HG02610 (cell line): ENCODE data around the gene ANTXR2.
"Not testable (repeated sequence)": the region's sequence is repeated elsewhere in the genome, so short reads cannot be mapped to it uniquely, and the experiment has no call there.

Experiments
- ATAC-seq: cut with Tn5 transposase; IDR thresholded peaks from one replicate; pipeline ENCODE4 v1.9.1; 2021; ENCODE audit warnings: mild to moderate bottlenecking, moderate library complexity; ENCODE audit not compliant: unreplicated experiment

The ANTXR2 gene

DNA sequence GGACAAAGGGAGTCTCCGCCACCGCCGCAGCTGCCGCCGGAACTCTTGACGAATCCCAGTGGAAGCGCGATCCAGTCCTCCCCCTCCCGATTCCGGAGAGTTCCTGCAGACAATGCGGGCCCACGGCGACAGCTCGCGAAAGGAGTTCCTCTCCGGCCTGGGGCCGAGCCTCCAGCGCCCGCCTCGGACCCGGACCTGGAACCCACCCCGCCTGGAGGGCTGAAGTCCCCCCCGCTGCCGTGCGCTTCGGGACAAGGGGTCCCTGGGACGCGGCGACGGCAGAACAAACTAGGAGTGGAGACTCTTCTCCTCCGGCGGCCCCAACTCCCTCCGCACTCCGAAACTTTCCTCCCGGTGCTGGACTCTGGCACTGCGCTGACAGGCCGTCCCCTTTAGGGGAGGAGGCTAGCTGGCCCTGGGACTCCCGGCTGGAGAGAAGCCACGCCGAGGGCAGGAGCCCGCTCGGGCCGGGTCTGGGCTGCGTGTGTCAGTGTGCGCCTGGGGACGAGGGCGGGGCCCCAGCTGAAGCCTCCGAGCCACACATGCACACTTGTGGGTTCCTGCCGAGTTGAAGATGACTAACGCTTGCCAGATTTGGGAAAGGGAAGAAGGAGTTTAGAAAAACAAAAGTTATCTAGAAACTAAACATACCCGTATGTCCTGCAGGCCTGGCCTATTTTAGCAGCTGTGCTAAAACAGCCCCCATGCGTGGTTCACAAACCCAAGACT, at the start of gene ANTXR2:
TSS of gene ANTXR2 (minus strand) at position 486 of the 729 bp plus-strand sequence. CDS start 669 bp downstream, outside the sequence.
- peak; percentile 68 for ATAC-seq

DNA sequence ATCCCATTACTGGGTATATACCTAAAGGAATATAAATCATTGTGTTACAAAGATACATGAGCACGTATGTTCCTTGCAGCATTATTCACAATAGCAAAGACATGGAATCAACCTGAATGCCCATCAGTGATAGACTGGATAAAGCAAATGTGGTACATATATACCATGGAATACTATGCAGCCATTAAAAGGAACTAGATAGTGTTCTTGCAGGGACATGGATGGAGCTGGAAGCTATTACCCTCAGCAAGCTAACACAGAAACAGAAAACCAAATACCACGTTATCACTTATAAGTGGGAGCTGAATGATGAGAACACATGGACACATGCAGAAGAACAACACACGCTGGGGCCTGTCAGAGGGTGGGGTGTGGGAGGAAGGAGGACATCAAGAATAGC, 48.8 kb upstream of the ANTXR2 start:
- not testable (repeated sequence) for ATAC-seq

DNA sequence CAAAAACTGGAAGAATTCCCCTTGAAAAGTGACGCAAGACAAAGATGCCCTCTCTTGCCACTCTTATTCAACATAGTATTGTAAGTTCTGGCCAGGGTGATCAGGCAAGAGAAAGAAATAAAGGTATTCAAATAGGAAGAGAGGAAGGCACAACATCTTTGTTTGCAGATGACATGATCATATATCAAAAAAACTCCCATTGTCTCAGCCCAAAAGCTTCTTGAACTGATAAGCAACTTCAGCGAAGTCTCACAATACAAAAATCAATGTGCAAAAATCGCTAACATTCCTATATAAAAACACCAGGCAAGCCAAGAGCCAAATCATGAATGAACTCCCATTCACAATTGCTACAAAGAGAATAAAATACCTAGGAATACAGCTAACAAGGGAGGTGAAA, 46.6 kb upstream of the ANTXR2 start:
- not testable (repeated sequence) for ATAC-seq

DNA sequence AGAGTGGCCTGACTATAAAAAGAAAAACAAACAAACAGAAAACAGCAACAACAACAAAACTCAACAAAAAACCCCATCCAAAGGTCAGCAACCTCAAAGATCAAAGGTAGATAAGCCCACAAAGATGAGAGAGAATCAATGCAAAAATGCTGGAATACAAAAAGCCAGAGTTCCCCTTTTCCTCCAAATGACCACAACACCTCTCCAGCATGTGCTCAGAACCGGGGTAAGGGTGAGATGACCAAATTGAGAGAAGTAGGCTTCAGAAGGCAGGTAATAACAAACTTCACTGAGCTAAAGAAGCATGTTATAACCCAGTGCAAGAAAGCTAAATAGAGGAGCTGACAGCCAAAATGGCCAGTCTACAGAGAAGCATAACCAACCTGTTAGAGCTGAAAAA, 43.5 kb upstream of the ANTXR2 start:
- no peak for ATAC-seq

DNA sequence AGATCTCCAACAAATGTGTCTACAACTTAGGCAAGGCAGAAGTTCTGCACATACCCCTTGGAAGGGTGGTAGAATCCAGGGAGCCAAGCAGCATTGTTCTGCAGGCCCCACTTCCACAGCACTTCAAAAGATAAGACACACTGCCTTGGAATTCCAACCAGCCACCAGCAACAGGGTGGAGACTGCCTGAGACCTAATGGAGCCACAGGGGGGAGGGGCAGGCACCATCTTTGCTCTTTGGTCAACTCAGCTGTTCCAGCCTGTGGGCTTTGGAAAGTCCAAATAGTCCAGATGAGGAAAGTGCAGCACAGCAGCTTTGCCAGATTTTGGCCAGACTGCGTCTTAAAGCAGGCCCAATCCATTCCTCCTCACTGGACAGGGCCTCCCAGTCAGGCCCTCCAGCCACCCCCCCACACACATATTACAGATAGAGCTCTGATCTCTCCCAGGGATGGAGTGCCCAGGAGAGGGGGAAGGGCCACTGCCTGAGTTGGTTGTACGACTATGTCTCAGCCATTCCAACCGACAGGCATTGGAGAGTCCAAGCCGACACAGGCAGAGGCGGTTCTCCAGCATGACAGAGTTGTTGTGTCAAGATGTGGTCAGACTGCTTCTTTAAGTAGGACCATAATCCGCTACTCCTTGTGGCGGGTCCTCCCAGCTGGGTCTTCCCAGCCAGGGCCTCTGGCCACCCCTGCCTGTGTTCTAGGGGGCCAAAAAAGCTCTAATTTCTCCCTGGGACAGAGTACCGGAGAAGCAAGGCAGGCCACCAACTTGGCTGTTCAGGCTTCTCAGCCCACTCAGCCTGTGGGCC, 42.5 kb upstream of the ANTXR2 start:
- ATAC-seq: no peak

DNA sequence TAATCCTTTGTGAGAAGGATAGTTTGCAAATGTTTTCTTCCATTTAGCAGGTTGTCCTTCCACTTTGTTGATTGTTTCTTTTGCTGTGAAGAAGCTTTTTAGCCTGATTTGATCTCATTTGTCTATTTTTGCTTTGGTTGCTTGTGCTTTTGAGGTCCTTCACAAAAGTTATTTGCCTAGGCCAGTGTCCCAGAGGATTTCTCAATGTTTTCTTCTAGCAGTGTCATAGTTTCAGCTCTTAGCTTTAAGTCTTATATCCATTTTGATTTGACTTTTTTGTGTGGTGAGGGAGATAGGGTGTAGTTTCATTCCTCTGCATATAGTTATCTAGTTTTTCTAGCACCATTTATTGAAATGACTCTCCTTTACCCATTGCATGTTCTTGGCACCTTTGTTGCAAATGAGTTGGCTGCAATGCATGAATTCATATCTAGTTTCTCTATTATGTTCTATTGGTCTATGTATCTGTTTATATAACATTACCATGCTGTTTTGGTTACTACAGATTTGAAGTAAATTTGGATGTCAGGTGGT, 41.8 kb upstream of the ANTXR2 start:
- ATAC-seq: no peak

DNA sequence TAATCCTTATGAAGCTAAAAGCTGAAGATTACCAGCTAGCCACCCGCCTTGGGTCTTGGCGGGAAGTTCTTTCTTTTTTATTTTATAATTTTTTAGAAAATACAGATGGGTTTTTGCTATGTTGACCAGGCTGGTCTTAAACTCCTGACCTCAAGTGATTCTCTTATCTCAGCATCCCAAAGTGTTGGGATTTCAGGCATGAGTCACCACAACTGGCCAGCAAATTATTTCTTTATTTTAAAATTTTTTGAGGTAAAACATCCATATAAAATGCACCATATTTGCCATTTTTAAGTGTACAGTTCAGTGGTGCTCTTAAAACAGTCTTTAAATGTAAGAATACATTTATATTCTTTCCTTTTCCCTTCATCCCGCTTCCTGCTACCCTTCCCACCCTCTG, 40.6 kb upstream of the ANTXR2 start:
- no peak for ATAC-seq

DNA sequence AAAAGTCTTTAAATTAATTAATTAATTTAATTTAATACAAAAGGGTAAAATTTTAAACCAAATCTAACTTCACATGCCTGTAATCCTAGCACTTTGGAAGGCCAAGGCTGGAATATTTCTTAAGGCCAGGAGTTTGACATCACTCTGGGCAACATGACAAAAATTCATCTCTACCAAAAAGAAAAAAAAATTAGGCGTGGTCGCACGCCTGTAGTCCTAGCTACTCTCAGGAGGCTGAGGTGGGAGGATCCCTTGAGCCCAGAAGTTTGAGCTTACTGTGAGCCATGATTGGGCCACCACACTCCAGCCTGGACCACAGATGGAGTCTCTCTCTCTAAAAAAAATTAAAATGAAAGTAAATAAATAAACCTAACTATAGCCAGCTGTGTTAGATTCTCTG, 39.2 kb upstream of the ANTXR2 start:
- no peak for ATAC-seq

DNA sequence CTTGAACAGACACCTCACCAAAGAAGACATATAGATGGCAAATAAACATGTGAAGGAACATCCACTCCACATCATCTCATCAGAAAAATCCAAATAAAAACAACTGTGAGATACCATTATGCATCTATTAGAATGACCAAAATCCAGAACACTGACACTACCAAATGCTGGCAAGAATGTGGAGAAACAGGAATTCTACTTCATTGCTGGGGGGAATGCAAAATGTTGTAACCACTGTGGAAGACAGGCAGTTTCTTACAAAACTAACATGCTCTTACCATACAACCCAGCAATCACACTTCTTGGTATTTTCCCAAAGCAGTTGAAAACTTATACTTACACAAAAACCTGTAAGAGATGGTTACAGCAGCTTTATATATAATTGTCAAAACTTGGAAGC, 38.2 kb upstream of the ANTXR2 start:
- no peak for ATAC-seq

DNA sequence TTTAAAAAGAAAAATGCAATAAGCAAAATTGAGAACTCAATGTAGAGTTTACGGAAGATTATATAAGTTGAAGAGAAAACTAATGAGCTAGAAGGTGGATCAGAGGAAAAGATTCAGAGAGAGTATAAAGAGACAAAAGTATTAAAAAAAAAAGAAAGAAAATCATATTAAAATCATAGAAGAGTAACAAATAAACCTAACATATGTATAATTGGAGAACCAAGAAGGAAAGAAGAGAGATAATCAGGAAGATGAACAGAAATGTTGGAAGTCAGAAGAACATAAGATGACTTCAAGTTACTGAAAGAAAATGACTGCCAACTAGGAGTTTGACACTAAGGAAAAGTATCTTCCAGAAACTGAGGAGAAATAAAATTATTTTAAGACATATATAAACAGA, 34.3 kb upstream of the ANTXR2 start:
- no peak for ATAC-seq

DNA sequence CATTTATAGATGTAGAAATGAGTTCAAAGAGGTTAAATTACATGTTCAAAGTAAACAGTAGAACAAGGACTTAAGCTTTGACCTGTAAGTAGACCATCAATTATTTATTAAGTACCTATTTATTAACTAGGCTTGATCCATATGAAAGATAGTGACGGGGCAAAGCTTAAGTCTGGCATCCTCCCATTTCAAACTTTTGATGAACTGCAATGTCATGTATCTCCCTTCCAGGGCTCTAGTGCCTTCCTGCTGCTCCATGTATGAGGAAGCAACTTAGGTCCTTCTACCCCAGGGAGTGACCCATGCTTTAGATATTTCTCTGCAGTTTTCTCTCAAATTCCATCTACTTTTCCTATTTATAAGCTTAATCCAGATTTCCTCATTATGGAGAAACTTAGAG, 31.9 kb upstream of the ANTXR2 start:
- ATAC-seq: no peak

DNA sequence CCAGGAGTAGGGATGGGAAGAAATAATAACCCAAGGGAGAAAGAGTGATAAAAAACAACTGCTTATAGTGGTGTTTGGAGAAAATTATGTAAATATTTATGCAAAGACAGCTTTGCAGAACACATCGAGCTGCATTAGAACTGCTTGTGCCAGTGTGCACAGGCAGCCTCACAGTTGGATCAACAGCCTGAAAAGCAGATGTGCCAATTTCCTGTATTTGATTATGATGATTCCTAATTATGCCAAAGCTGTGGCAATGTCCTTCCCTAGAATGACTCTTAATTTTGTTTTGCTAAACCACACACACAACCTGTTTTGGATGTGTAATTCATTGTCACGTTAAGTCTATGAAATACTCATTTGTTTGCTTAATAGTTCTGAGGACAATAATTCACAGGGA, 30.6 kb upstream of the ANTXR2 start:
- no peak for ATAC-seq

DNA sequence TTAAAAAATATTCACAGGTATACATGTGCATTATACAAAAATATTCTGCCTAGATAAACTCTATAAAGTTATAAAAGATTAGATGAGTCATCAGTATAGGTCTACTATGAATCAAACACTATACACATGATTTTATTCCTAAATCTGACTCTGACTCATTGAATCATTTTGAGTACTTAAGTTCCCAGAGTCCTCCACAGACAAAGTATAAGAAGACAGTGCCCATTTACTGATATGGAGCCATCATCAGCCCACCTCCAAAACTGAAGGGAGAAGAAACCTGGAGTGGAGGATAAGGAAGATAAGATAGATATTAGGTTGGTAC, 28.7 kb upstream of the ANTXR2 start:
- no peak for ATAC-seq

DNA sequence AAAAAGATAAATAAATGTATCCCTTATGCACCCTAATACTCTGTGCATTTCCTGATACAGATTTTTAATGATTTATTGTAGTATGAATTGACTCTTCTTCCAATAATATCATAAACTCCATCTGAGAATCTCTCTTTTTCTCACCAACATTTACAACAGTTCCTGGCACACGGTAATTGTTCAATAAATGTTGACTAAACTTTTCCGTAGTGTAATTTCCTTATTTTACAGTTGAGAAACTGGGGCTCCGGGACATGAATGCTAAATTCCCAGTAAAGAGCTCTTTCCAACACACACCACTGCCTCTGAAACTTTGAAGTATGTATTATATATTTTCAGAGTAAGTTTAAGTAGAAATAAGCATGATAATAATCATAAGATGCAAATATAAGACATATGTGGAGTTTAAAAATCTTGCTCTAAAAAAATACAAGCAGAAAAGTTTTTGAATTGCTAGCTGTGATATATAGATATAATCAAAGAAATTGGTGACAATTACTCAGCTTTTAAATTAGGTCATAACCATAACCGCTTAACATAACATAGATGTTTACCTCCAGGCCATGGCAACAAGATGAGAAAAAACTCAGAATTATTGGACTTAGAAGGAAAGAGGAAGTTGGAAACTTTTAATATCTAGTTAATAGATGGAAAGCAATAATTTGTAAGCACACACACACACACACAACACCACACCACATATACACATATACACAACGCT, 28.2 kb upstream of the ANTXR2 start:
- no peak for ATAC-seq

DNA sequence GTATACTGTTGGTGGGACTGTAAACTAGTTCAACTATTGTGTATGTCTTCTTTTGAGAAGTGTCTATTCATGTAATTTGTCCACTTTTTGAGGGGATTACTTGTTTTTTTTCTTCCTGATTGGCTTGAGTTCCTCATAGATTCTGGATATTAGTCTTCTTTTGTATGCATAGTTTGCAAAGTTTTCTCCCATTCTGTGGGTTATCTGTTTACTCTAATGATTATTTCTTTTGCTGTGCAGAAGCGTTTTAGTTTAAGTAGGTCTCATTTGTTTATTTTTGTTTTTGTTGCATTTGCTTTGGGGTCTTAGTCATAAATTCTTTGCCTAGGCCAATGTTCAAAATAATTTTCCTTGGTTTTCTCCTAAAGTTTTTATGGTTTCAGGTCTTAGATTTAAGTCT, 26.6 kb upstream of the ANTXR2 start:
- ATAC-seq: no peak

DNA sequence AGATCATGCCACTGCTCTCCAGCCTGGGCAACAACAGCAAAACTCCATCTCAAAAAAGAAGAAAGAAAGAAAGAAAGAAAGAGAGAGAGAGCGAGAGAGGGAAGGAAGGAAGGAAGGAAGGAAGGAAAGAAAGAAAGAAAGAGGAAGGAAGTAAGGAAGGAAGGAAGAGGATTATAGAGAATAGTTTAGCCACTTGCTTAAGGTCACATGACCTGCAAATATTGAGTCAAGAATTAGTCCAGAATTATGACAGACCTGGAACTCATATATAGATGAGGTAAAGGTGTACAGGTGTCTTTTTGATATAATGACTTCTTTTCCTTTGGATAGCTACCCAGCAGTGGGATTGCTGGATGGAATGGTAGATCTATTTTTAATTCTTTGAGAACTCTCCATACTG, 25.6 kb upstream of the ANTXR2 start:
- ATAC-seq: no peak

DNA sequence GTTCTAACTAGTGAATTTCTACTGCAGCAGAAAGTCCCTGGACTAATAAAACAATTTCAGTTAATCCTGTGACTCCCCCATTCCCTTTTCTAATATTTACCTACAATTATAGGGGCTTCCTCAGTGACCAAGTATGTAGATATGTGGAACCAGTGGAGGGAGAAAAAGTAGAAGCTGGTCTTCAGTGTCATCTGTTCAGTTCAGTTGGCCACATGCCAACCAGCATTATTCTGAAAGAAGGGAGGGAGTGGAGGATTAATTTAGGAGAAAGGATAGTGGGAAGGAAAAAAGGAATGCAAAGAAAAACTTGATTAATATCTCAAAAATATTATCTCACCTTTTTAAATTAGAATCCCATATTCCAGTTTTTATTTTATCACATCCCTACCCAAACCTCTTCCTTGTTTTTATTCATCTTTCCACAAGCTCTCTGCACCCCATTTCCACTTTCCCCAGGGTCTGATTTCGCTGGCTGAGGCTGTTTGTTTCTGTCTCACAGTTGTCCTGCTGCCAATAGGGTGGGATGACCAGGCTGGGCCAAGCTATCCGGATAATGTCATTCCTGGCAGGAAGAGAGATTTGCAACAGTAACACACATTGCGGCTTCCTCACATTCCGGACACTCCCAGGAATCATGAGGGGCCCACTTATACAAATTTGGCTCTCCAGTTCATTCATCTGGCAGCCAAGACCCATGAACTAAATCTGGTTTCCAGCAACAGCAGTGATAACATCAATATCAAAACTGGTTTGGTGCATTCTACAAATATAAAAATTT, 24.6 kb upstream of the ANTXR2 start:
- ATAC-seq: no peak

DNA sequence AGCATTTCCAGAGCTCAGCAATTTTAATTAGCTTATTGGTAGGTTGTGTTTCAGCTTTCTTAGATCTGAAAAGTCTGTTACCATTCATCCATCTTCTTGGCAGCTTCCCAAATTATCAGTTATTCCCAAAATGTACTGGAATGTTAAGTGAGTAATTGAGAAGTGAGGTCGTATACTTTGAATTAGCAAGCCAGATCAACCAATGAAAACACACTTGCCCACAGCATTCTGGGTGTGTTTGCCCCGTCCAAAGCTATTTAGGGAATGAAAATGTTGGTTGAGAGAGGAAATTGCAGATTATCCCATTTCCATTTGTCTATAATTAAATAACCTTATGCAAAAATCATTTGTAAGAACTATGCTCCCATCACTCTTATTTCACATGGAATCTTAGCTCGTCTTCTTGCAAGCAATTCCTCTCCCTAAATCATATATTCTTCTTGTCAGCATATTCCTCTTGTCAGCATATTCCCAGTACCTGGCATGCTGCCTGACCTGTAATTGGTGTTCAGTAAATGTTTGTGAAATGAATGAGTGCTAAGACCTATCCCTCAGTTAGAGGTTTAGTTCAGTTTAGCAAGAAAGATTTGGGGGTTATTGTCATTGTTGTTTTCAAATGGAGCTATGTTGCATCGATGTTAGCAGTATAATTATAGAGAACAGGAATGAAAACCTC, 23.3 kb upstream of the ANTXR2 start:
- no peak for ATAC-seq

DNA sequence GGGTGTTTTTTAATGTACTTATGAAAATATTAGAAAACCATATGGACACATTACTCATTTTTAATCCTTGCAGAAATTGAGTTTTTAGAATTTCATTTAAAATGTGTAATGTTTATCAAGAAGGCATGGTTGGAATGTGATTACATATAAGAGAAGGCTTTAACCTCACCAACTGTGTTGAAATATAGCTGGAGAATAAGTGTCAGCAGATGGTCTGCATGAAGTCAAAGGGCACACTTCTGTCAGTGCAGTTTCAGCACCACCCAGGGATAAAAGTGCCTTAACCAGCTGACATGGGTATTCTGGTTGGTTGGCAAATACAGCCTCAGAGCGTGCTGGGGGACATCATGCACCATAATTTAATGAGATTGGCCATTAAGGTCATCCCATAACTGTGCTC, 21.2 kb upstream of the ANTXR2 start:
- ATAC-seq: no peak

DNA sequence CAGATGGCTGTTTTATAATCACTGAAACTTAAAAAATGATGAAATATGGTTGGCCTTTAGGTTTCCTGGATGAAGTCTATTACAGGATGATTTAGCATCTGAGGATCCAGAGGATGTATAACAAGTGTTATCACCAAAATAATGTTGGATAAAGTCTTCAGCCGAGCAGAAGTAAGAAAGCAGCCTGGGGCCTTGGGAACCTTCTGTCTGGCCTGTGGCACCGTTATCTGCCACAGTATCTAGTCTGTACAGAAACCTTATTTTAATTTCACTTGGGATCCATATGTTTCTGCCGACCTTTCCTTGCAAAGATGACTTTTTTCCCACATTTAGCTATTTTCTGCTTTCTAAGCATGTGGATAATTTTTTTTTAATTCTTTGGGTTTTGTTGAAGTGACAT, 20.5 kb upstream of the ANTXR2 start:
- no peak for ATAC-seq
